Activated CD8-positive, alpha-beta T cell treated with anti-CD3 and anti-CD28 coated beads, Interleukin-2, amount 10 ng/mL, durations not matched to agents 7 days and 5 days (primary cell): Measurements from ENCODE around the gene PIP4K2C. TPM values are rescaled to one million over a fixed set of nuclear protein-coding genes. Genes with fewer than 3 reads are reported as not detected.
A peak's percentile ranks its signal among the peaks of the same experiment; 100 is the strongest.

ENCODE experiments used
- ATAC-seq: fragments of 150-1000 bp; cut with Tn5 transposase; one replicate; pipeline ENCODE4 v1.10.0; 2021; ENCODE audit warnings: moderate library complexity
- CTCF ChIA-PET: fragments of 350-600 bp; sonication (Branson Sonifier 250); formaldehyde crosslinking; loops from one replicate; lab custom pipeline; 2021; ENCODE audit warnings: antibody characterized with exemption; lab: Charles Lee
- POLR2A ChIA-PET: fragments of 350-600 bp; sonication (Branson Sonifier 250); formaldehyde crosslinking; loops from one replicate; lab custom pipeline; 2021; ENCODE audit warnings: antibody characterized with exemption; lab: Charles Lee
- DNase-seq: peaks from one replicate; pipeline ENCODE4 v3.0.0-alpha.2; 2020
- H3K27ac Mint-ChIP-seq: one replicate; pipeline ENCODE4 v1.8.0; 2021; ENCODE audit warnings: mild to moderate bottlenecking, mixed read lengths
- H3K27me3 Mint-ChIP-seq: one replicate; pipeline ENCODE4 v1.8.0; 2021; ENCODE audit warnings: low read depth, mixed read lengths
- H3K36me3 Mint-ChIP-seq: one replicate; pipeline ENCODE4 v1.8.0; 2021; ENCODE audit warnings: low read depth, mixed read lengths
- H3K4me1 Mint-ChIP-seq: one replicate; pipeline ENCODE4 v1.8.0; 2021; ENCODE audit warnings: low read depth, mixed read lengths
- H3K4me3 Mint-ChIP-seq: one replicate; pipeline ENCODE4 v1.8.0; 2021; ENCODE audit warnings: mild to moderate bottlenecking, mixed read lengths
- H3K9me3 Mint-ChIP-seq: one replicate; pipeline ENCODE4 v1.8.0; 2022; ENCODE audit warnings: mixed read lengths; ENCODE audit not compliant: insufficient read depth
- total RNA-seq, 2 experiments: library from RNA; stranded (reverse); gene quantifications; one replicate each; pipeline ENCODE4 v1.2.3, GENCODE V29; 2021

PIP4K2C gene
- total RNA-seq, 2 experiments from 2014 or later = 16.8 to 17.9 TPM

GRCh38 chr12:57610554-57611107 is 19.6 kb downstream of the PIP4K2C start:
- Mint-ChIP-seq H3K4me3 (peak overlapping the region; percentile 51), H3K27ac (no peak overlapping the region), H3K9me3 (no peaks in the 10 kb centered on the region), H3K36me3 (no peaks in the 10 kb centered on the region), H3K27me3 (peaks cover 37% of the 10 kb centered on the region), H3K4me1 (peaks cover 13% of the 10 kb centered on the region)
- ChIA-PET POLR2A (interaction anchor here (1.0 to 2.0 kb wide), 2 partner anchors 9 to 20 kb away, joined by 4 to 9 read pairs; partner anchors contain the start of gene PIP4K2C), CTCF (interaction anchor here (1.0 to 1.5 kb wide), 4 partner anchors 12 to 27 kb away, joined by 3 to 4 read pairs (median 4); no protein-coding TSS in a partner anchor)
- no peak for ATAC-seq
- DNase-seq = no peak

- Mint-ChIP-seq H3K27me3 (peaks cover 42% of the 10 kb centered on the region), H3K4me3 (peak within 1 kb of the TSS; percentile 51), H3K9me3 (no peaks in the 10 kb centered on the region), H3K36me3 (no peaks in the 10 kb centered on the region), H3K27ac (no peak within 1 kb of the TSS), H3K4me1 (peaks cover 10% of the 10 kb centered on the region)
- peak; percentile 77 for ATAC-seq
- ChIA-PET POLR2A (interaction anchor here (1.0 to 2.0 kb wide), 2 partner anchors 9 to 20 kb away, joined by 4 to 9 read pairs; partner anchors contain the start of gene PIP4K2C), CTCF (interaction anchor here (1.0 to 2.1 kb wide), 6 partner anchors 9 to 28 kb away, joined by 3 to 5 read pairs (median 4); no protein-coding TSS in a partner anchor)
- peak; percentile 45 for DNase-seq
Measured at GRCh38 chr12:57611108-57611826, 20.3 kb downstream of the PIP4K2C start, which contains the start of gene ARHGEF25. Gene ARHGEF25, plus strand, starts transcription at chr12:57611435. Its CDS starts 460 bp downstream, at chr12:57611895.

DNA sequence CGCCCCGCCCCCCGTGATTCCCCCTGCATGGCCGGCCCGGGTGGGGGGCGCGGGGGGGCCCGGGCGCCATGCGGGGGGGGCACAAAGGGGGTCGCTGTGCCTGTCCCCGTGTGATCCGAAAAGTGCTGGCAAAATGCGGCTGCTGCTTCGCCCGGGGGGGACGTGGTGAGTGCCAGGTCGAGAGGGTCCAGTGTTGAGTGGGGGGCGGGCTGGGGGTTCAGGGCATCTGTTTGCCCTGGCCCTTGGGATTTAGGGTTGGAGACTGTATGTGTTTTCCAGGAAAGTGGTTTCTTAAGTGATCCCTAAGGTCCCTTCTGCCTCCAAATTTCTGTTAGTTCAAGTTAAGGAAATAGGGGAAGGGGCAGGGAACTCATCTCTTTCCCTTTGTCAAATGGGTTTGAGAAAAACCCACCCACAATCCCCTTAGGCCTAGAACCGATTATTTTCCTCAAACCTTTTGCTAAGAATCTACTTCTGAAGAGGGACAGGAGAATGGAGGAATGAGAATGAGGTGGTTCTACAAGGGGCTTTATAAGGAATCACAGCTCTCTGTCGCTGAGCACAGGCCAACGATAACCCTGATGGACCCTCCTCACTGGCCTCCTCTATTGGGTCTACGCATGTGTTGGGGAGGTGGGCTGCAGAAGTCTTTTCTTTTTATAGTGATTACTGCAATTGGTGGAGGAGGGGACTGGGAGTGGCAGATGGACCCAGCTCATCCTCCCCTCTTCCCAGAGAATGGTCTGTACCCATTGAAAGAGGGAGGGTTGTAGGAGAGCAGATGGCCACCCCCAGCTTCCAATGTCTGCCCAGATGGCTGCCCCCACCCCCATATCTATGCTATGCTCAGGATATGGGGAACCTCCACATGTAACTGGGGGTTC is 21.1 kb downstream of the PIP4K2C start:
- ChIA-PET POLR2A (interaction anchor here (2.0 kb wide), 1 partner anchor 21 kb away, joined by 9 read pairs; the partner anchor contains the start of gene PIP4K2C), CTCF (interaction anchor here (1.0 to 2.1 kb wide), 6 partner anchors 9 to 29 kb away, joined by 3 to 10 read pairs (median 4); partner anchors contain the start of gene B4GALNT1)
- Mint-ChIP-seq H3K4me1 (peaks cover 10% of the 10 kb centered on the region), H3K27me3 (peaks cover 49% of the 10 kb centered on the region), H3K36me3 (no peaks in the 10 kb centered on the region), H3K4me3 (peak overlapping the region; percentile 49), H3K27ac (no peak overlapping the region), H3K9me3 (no peaks in the 10 kb centered on the region)
- ATAC-seq = no peak
- no peak for DNase-seq

DNA sequence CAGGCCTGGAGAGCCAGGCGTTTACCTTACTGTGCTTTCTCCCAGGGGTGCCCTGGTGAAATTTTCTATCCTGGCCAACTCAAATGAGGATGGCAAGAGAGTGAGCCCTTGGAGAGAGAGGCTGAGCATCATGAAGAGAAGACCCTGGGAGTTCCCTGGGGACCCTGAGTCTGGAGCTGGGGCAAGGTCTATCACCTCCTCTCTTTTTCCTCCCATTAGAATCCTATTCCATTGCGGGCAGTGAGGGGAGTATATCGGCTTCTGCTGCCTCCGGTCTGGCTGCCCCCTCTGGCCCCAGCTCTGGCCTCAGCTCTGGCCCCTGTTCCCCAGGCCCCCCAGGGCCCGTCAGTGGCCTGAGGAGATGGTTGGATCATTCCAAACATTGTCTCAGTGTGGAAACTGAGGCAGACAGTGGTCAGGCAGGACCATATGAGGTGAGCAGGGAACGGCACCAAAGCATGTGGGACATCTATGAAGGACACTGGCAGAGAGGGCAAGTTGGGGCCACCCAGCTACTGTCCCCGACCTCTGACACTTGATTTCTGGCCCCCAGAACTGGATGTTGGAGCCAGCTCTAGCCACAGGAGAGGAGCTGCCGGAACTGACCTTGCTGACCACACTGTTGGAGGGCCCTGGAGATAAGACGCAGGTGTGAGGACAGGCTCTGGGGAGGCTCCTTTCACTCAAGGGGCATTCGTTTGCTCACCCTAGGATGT is 21.9 kb downstream of the PIP4K2C start:
- Mint-ChIP-seq H3K27me3 (peaks cover 57% of the 10 kb centered on the region), H3K4me1 (peaks cover 10% of the 10 kb centered on the region)

GRCh38 chr12:57613427-57614109 is 22.6 kb downstream of the PIP4K2C start:
- H3K9me3 Mint-ChIP-seq = no peaks in the 10 kb centered on the region
- ATAC-seq (no peak), DNase-seq (no peak)
- H3K27ac Mint-ChIP-seq = no peak overlapping the region
- no peaks in the 10 kb centered on the region for H3K36me3 Mint-ChIP-seq
- H3K27me3 Mint-ChIP-seq = peaks cover 63% of the 10 kb centered on the region
- H3K4me3 Mint-ChIP-seq = no peak overlapping the region
- ChIA-PET CTCF (interaction anchor here (1.4 to 4.3 kb wide), 5 partner anchors 8 to 155 kb away, joined by 3 to 28 read pairs (median 6); partner anchors contain the start of genes B4GALNT1 and GLI1), POLR2A (interaction anchor here (1.0 kb wide), 1 partner anchor 23 kb away, joined by 4 read pairs; no protein-coding TSS in a partner anchor)
- H3K4me1 Mint-ChIP-seq = peaks cover 10% of the 10 kb centered on the region

More for the DNA sequence above, 21.9 kb downstream of the PIP4K2C start:
- ATAC-seq (no peak), DNase-seq (no peak)
- Mint-ChIP-seq H3K27ac (no peak overlapping the region), H3K4me3 (no peak overlapping the region), H3K9me3 (no peaks in the 10 kb centered on the region), H3K36me3 (no peaks in the 10 kb centered on the region)
- ChIA-PET POLR2A (interaction anchor here (1.0 kb wide), 1 partner anchor 22 kb away, joined by 4 read pairs; no protein-coding TSS in a partner anchor), CTCF (interaction anchor here (1.8 to 4.3 kb wide), 5 partner anchors 8 to 154 kb away, joined by 4 to 28 read pairs (median 6); partner anchors contain the start of genes B4GALNT1 and GLI1)

DNA sequence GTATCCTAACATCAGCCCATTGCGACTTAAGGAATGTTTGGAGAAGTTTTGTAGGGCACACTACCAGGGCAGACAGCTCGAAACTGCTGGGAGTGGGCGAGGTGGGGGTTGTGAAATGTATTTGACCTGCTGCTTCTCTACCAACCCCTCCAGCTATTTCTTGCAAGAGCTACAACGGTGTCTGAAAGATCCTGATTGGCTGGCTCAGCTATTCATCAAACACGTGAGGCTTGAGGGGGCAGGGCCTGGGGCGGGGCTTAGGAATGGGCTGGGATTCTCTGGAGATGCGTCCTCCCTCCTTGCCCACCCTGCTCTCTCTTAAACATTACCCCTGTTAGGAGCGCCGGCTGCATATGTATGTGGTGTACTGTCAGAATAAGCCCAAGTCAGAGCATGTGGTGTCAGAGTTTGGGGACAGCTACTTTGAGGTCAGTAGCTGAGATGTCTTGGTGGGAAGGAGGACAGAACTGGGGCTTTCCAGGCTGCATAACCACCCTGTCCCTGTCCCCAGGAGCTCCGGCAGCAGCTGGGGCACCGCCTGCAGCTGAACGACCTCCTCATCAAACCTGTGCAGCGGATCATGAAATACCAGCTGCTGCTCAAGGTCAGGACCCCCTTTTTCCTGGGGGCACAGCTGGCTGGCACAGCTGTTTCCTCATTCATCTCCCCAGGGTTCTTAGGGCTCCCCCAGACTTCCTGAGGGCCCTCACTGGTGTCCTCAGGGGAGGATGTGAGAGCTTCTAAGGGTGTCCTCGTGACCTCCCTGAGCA is 23.4 kb downstream of the PIP4K2C start:
- ATAC-seq (no peak), DNase-seq (no peak)
- Mint-ChIP-seq H3K27ac (no peak overlapping the region), H3K4me1 (peaks cover 15% of the 10 kb centered on the region), H3K36me3 (no peaks in the 10 kb centered on the region), H3K4me3 (no peak overlapping the region), H3K9me3 (no peaks in the 10 kb centered on the region), H3K27me3 (peaks cover 71% of the 10 kb centered on the region)
- CTCF ChIA-PET = interaction anchor here (1.0 to 4.3 kb wide), 8 partner anchors 9 to 156 kb away, joined by 3 to 28 read pairs (median 4); partner anchors contain the start of genes B4GALNT1 and GLI1
- POLR2A ChIA-PET = interaction anchor here (0.9 kb wide), 1 partner anchor 9 kb away, joined by 3 read pairs; no protein-coding TSS in a partner anchor

DNA sequence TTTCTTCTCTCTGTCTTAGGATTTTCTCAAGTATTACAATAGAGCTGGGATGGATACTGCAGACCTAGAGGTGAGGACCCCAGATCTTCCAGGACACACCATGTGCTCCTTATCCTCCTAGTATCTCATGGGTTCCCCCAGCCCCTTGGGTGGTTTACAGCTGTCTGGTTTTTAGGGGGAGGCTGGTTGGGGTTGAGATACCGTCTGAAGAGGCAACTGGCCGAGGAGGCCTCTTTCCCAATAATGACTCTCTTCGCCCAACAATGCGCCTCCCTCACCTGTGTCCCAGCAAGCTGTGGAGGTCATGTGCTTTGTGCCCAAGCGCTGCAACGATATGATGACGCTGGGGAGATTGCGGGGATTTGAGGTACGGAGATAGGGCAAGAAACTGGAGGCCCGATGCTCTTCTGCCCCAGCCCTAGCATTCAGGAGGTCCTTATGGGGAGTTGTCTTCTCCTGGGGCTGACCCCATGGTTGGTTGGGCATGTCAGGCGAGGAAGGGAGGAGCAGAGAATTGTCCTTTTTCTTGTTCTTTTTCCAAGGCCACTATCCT is 24.0 kb downstream of the PIP4K2C start:
- POLR2A ChIA-PET = interaction anchor here (0.9 kb wide), 1 partner anchor 10 kb away, joined by 3 read pairs; no protein-coding TSS in a partner anchor
- DNase-seq = no peak
- peaks cover 17% of the 10 kb centered on the region for H3K4me1 Mint-ChIP-seq

GRCh38 chr12:57615637-57616036 is 24.6 kb downstream of the PIP4K2C start:
- ChIA-PET POLR2A (no interaction called here), CTCF (interaction anchor here (1.1 to 4.3 kb wide), 2 partner anchors 28 to 33 kb away, joined by 4 to 28 read pairs; no protein-coding TSS in a partner anchor)
- Mint-ChIP-seq H3K27me3 (peaks cover 78% of the 10 kb centered on the region), H3K9me3 (no peaks in the 10 kb centered on the region), H3K36me3 (no peaks in the 10 kb centered on the region), H3K4me1 (peaks cover 19% of the 10 kb centered on the region), H3K4me3 (no peak overlapping the region), H3K27ac (no peak overlapping the region)
- ATAC-seq (no peak), DNase-seq (no peak)

More for the DNA sequence above, 24.0 kb downstream of the PIP4K2C start:
- Mint-ChIP-seq H3K27ac (no peak overlapping the region), H3K4me3 (no peak overlapping the region), H3K27me3 (peaks cover 76% of the 10 kb centered on the region), H3K36me3 (no peaks in the 10 kb centered on the region), H3K9me3 (no peaks in the 10 kb centered on the region)
- CTCF ChIA-PET = interaction anchor here (1.0 to 4.3 kb wide), 6 partner anchors 9 to 127 kb away, joined by 3 to 28 read pairs (median 4); no protein-coding TSS in a partner anchor
- no peak for ATAC-seq
